Panc1 (cell line): ENCODE measurements around the gene PRKCG.
A peak's percentile ranks its signal among the peaks of the same experiment; 100 is the strongest.

Experiments used
- POLR2AphosphoS5 ChIP-seq: IDR thresholded peaks from 2 replicates; pipeline ENCODE4 v1.6.1; 2012; ENCODE audit warnings: mild to moderate bottlenecking, low read depth, low read length, moderate library complexity
- SIN3A ChIP-seq: IDR thresholded peaks from 2 replicates; pipeline ENCODE4 v1.6.1; 2012; ENCODE audit warnings: low read depth, mild to moderate bottlenecking, low read length, moderate library complexity, borderline replicate concordance; ENCODE audit not compliant: insufficient read depth
- TCF7L2 ChIP-seq: IDR thresholded peaks from 2 replicates; pipeline ENCODE4 v1.6.1; 2011; ENCODE audit warnings: mild to moderate bottlenecking, low read depth, low read length, inconsistent platforms
- TF ChIP-seq, protein P1 (sequence below): fragments of 450-650 bp; IDR thresholded peaks from 2 replicates; pipeline ENCODE4 v1.5.1; 2017; ENCODE audit warnings: mild to moderate bottlenecking
- TF ChIP-seq, protein P2 (sequence below), 2 experiments: IDR thresholded peaks; 2 replicates each; pipeline ENCODE4 v1.6.1; 2011 to 2012; ENCODE audit warnings: low read depth in 2 of 2, control low read depth in 1 of 2, low read length in 1 of 2, mild to moderate bottlenecking in 1 of 2, moderate library complexity in 1 of 2; ENCODE audit not compliant: insufficient read depth in 1 of 2

DNA sequence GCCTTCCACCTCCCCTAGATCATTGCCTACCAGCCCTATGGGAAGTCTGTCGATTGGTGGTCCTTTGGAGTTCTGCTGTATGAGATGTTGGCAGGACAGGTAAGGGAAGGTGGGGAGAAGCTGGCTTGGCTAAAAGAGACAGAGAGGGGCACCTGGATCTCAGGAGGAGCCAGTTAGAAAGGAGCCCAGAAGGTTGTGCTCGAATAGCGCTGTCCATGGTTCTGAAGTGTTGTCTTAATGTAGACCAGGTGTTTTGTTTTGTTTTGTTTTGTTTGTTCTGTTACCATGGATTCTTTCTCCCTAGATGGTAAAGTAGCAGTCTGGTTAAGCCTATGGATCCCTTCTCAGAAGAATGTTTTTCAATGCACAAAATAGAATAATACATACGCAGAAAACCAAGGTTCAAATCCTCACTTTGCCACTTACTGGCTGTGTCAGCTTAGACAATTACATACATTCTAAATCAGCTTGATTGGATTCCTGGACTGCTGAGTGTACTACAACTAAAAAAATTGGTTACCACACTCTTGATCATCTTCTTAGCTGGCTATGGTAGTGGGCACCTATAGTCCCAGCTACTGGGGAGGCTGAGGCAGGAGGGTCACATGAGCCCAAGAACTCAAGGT is 21.2 kb downstream of the PRKCG start:
- TF ChIP-seq POLR2AphosphoS5 (no peak), SIN3A (no peak), TCF7L2 (no peak)
- TF ChIP-seq, protein P1, sequence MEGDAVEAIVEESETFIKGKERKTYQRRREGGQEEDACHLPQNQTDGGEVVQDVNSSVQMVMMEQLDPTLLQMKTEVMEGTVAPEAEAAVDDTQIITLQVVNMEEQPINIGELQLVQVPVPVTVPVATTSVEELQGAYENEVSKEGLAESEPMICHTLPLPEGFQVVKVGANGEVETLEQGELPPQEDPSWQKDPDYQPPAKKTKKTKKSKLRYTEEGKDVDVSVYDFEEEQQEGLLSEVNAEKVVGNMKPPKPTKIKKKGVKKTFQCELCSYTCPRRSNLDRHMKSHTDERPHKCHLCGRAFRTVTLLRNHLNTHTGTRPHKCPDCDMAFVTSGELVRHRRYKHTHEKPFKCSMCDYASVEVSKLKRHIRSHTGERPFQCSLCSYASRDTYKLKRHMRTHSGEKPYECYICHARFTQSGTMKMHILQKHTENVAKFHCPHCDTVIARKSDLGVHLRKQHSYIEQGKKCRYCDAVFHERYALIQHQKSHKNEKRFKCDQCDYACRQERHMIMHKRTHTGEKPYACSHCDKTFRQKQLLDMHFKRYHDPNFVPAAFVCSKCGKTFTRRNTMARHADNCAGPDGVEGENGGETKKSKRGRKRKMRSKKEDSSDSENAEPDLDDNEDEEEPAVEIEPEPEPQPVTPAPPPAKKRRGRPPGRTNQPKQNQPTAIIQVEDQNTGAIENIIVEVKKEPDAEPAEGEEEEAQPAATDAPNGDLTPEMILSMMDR = no peak
- TF ChIP-seq, protein P2, sequence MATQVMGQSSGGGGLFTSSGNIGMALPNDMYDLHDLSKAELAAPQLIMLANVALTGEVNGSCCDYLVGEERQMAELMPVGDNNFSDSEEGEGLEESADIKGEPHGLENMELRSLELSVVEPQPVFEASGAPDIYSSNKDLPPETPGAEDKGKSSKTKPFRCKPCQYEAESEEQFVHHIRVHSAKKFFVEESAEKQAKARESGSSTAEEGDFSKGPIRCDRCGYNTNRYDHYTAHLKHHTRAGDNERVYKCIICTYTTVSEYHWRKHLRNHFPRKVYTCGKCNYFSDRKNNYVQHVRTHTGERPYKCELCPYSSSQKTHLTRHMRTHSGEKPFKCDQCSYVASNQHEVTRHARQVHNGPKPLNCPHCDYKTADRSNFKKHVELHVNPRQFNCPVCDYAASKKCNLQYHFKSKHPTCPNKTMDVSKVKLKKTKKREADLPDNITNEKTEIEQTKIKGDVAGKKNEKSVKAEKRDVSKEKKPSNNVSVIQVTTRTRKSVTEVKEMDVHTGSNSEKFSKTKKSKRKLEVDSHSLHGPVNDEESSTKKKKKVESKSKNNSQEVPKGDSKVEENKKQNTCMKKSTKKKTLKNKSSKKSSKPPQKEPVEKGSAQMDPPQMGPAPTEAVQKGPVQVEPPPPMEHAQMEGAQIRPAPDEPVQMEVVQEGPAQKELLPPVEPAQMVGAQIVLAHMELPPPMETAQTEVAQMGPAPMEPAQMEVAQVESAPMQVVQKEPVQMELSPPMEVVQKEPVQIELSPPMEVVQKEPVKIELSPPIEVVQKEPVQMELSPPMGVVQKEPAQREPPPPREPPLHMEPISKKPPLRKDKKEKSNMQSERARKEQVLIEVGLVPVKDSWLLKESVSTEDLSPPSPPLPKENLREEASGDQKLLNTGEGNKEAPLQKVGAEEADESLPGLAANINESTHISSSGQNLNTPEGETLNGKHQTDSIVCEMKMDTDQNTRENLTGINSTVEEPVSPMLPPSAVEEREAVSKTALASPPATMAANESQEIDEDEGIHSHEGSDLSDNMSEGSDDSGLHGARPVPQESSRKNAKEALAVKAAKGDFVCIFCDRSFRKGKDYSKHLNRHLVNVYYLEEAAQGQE (IDR thresholded peaks at IDR 0.05; ENCODE audit: insufficient read depth in 1 of 2, low read depth in 2 of 2, low read length in 1 of 2) = peak; percentile 97 to 99
